Hepatocyte (in vitro differentiated cells): ENCODE measurements around the gene CYB561D2. TPM values are rescaled to one million over a fixed set of nuclear protein-coding genes. Genes with fewer than 3 reads are reported as not detected.

Source experiments
- DNase-seq: peaks from one replicate; pipeline ENCODE4 v3.0.0-alpha.2; 2016; ENCODE audit warnings: low spot score
- H2AFZ ChIP-seq: fragments of 200-600 bp; sonication (generic); 2 replicates; pipeline ENCODE4 v1.6.0; 2016; ENCODE audit warnings: antibody characterized with exemption, mild to moderate bottlenecking
- H3K27ac ChIP-seq: fragments of 200-600 bp; sonication (generic); 2 replicates; pipeline ENCODE4 v1.5.1; 2016; ENCODE audit warnings: mild to moderate bottlenecking
- H3K27me3 ChIP-seq: fragments of 200-600 bp; sonication (generic); 2 replicates; pipeline ENCODE4 v1.6.1; 2016
- H3K36me3 ChIP-seq: fragments of 200-600 bp; sonication (generic); replicated peaks from 2 replicates; pipeline ENCODE4 v1.5.1; 2016; ENCODE audit warnings: low read depth; ENCODE audit not compliant: insufficient read depth
- H3K4me1 ChIP-seq: fragments of 200-600 bp; sonication (generic); 2 replicates; pipeline ENCODE4 v1.5.1; 2016; ENCODE audit warnings: mild to moderate bottlenecking, moderate library complexity; ENCODE audit not compliant: insufficient read depth
- H3K4me2 ChIP-seq: fragments of 200-600 bp; sonication (generic); 2 replicates; pipeline ENCODE4 v1.6.0; 2016
- H3K4me3 ChIP-seq: fragments of 200-600 bp; sonication (generic); 2 replicates; pipeline ENCODE4 v1.5.1; 2016; ENCODE audit warnings: mild to moderate bottlenecking
- H3K79me2 ChIP-seq: fragments of 200-600 bp; sonication (generic); 2 replicates; pipeline ENCODE4 v1.6.0; 2017; ENCODE audit warnings: mild to moderate bottlenecking
- H3K9me2 ChIP-seq: fragments of 200-600 bp; sonication (generic); replicated peaks from 2 replicates; pipeline ENCODE4 v1.6.0; 2017; ENCODE audit warnings: mild to moderate bottlenecking; ENCODE audit not compliant: insufficient read depth
- H3K9me3 ChIP-seq: fragments of 200-600 bp; sonication (generic); 2 replicates; pipeline ENCODE4 v1.5.1; 2016; ENCODE audit warnings: low read depth, mild to moderate bottlenecking
- H4K20me1 ChIP-seq: fragments of 200-600 bp; sonication (generic); 2 replicates; pipeline ENCODE4 v1.6.0; 2016; ENCODE audit warnings: mild to moderate bottlenecking; ENCODE audit not compliant: insufficient read depth, poor library complexity, severe bottlenecking
- CTCF ChIP-seq: fragments of 200-600 bp; sonication (generic); IDR thresholded peaks from 2 replicates; pipeline ENCODE4 v1.5.1; 2016; ENCODE audit warnings: antibody characterized with exemption, mild to moderate bottlenecking; ENCODE audit not compliant: poor library complexity
- EZH2 ChIP-seq: fragments of 200-600 bp; sonication (generic); IDR thresholded peaks from 2 replicates; pipeline ENCODE4 v1.6.1; 2016; ENCODE audit warnings: antibody characterized with exemption, mild to moderate bottlenecking, borderline replicate concordance
- EZH2phosphoT487 ChIP-seq: fragments of 200-600 bp; sonication (generic); IDR thresholded peaks from one replicate; pipeline ENCODE4 v1.6.1; 2018; ENCODE audit warnings: antibody characterized with exemption, mild to moderate bottlenecking, low read depth, moderate library complexity; ENCODE audit not compliant: unreplicated experiment, severe bottlenecking
- WGBS: methylation state at CpG from one replicate; pipeline ENCODE4 v1.1.6; 2016; ENCODE audit warnings: low lambda C conversion rate; ENCODE audit errors: missing lambda C conversion rate; 5-methylcytosine and 5-hydroxymethylcytosine counted together
- polyA plus RNA-seq: library from polyadenylated mRNA; unstranded; fragments of >200 nt; fragmentation: Nextera tagmentation; extraction: Ambion mirVana; gene quantifications from 2 replicates; pipeline ENCODE4 v1.2.1, GENCODE V29; 2016
- total RNA-seq: library from RNA; depleted of rRNA; stranded (reverse); fragments of >200 nt; gene quantifications from 2 replicates; pipeline ENCODE4 v1.2.3, GENCODE V29; 2014

The CYB561D2 gene
- total and polyA plus RNA-seq, 2 experiments from 2014 or later, result 37.3 to 40.5 TPM

- Histone ChIP-seq H2AFZ (no peak overlapping the region), H3K4me2 (no peak overlapping the region), H3K9me2 (no peaks in the 10 kb centered on the region), H3K4me1 (no peaks in the 10 kb centered on the region), H3K36me3 (no peaks in the 10 kb centered on the region), H4K20me1 (no peaks in the 10 kb centered on the region), H3K9me3 (no peaks in the 10 kb centered on the region), H3K27ac (no peak overlapping the region), H3K79me2 (no peaks in the 10 kb centered on the region), H3K27me3 (no peaks in the 10 kb centered on the region), H3K4me3 (no peak overlapping the region)
- DNase-seq, result no peak
- 49% methylated on average over 5 of the region's 5 CpGs for WGBS
- TF ChIP-seq CTCF, result no peak
- no peak for TF ChIP-seq EZH2
- TF ChIP-seq EZH2phosphoT487, result no peak
These were observed 51.4 kb downstream of the CYB561D2 start for GRCh38 chr3:50401978-50402595.

Other genes with a start within 250 kb of the CYB561D2 start
- gene SEMA3F, start 195.5 kb upstream of the CYB561D2 start, total RNA-seq, result 11.8 and 15.5 TPM in 2 replicates
- 13.9 and 16.8 TPM in 2 replicates for gene SEMA3F, start 195.5 kb upstream of the CYB561D2 start, polyA plus RNA-seq
- gene GNAT1, start 159.3 kb upstream of the CYB561D2 start, total RNA-seq, result not detected in 2 replicates
- not detected in 2 replicates for gene GNAT1, start 159.3 kb upstream of the CYB561D2 start, polyA plus RNA-seq
- gene SLC38A3, start 145.6 kb upstream of the CYB561D2 start, total RNA-seq, result 22.6 and 24.7 TPM in 2 replicates
- gene SLC38A3, start 145.6 kb upstream of the CYB561D2 start, polyA plus RNA-seq, result 37.9 and 56.6 TPM in 2 replicates
- gene GNAI2, start 114.7 kb upstream of the CYB561D2 start, total RNA-seq, result 95.0 and 103 TPM in 2 replicates
- 219 and 233 TPM in 2 replicates for gene GNAI2, start 114.7 kb upstream of the CYB561D2 start, polyA plus RNA-seq
- 60.2 and 67.7 TPM in 2 replicates for gene SEMA3B, start 81.7 kb upstream of the CYB561D2 start, total RNA-seq
- 104 and 135 TPM in 2 replicates for gene SEMA3B, start 81.7 kb upstream of the CYB561D2 start, polyA plus RNA-seq
- gene LSMEM2, start 71.8 kb upstream of the CYB561D2 start, total RNA-seq, result 0.20 TPM in 1 of 2 replicates, not detected in the other
- gene LSMEM2, start 71.8 kb upstream of the CYB561D2 start, polyA plus RNA-seq, result 0.39 TPM in 1 of 2 replicates, not detected in the other
- 37.0 and 41.4 TPM in 2 replicates for gene IFRD2, start 58.4 kb upstream of the CYB561D2 start, total RNA-seq
- 71.6 and 76.2 TPM in 2 replicates for gene IFRD2, start 58.4 kb upstream of the CYB561D2 start, polyA plus RNA-seq
- 3.7 and 9.0 TPM in 2 replicates for gene HYAL3, start 51.5 kb upstream of the CYB561D2 start, total RNA-seq
- 5.6 and 7.0 TPM in 2 replicates for gene HYAL3, start 51.5 kb upstream of the CYB561D2 start, polyA plus RNA-seq
- gene NAA80, start 51.5 kb upstream of the CYB561D2 start, total RNA-seq, result 6.7 and 7.1 TPM in 2 replicates
- gene NAA80, start 51.5 kb upstream of the CYB561D2 start, polyA plus RNA-seq, result 17.0 and 19.5 TPM in 2 replicates
- 22.3 and 34.3 TPM in 2 replicates for gene HYAL1, start 47.3 kb upstream of the CYB561D2 start, total RNA-seq
- 5.5 and 11.8 TPM in 2 replicates for gene HYAL1, start 47.3 kb upstream of the CYB561D2 start, polyA plus RNA-seq
- gene HYAL2, start 28.1 kb upstream of the CYB561D2 start, total RNA-seq, result 79.0 and 125 TPM in 2 replicates
- gene HYAL2, start 28.1 kb upstream of the CYB561D2 start, polyA plus RNA-seq, result 63.9 and 75.4 TPM in 2 replicates
- 30.0 and 33.1 TPM in 2 replicates for gene TUSC2, start 22.6 kb upstream of the CYB561D2 start, total RNA-seq
- gene TUSC2, start 22.6 kb upstream of the CYB561D2 start, polyA plus RNA-seq, result 45.6 and 59.0 TPM in 2 replicates
- 11.3 and 13.4 TPM in 2 replicates for gene RASSF1, start 10.0 kb upstream of the CYB561D2 start, total RNA-seq
- gene RASSF1, start 10.0 kb upstream of the CYB561D2 start, polyA plus RNA-seq, result 22.9 and 30.1 TPM in 2 replicates
- 0.20 and 0.44 TPM in 2 replicates for gene ZMYND10, start 5.1 kb upstream of the CYB561D2 start, total RNA-seq
- gene ZMYND10, start 5.1 kb upstream of the CYB561D2 start, polyA plus RNA-seq, result 0.18 and 0.77 TPM in 2 replicates
- gene NPRL2, start 87 bp upstream of the CYB561D2 start, total RNA-seq, result 22.3 and 23.5 TPM in 2 replicates
- 27.0 and 34.6 TPM in 2 replicates for gene NPRL2, start 87 bp upstream of the CYB561D2 start, polyA plus RNA-seq
- 49.3 and 63.0 TPM in 2 replicates for gene TMEM115, start 8.7 kb downstream of the CYB561D2 start, total RNA-seq
- 64.5 and 69.9 TPM in 2 replicates for gene TMEM115, start 8.7 kb downstream of the CYB561D2 start, polyA plus RNA-seq
- gene CACNA2D2, start 152.8 kb downstream of the CYB561D2 start, total RNA-seq, result 0.87 and 1.2 TPM in 2 replicates
- gene CACNA2D2, start 152.8 kb downstream of the CYB561D2 start, polyA plus RNA-seq, result 1.4 and 1.5 TPM in 2 replicates
- 4.7 and 5.6 TPM in 2 replicates for gene C3orf18, start 216.9 kb downstream of the CYB561D2 start, total RNA-seq
- 2.9 and 6.1 TPM in 2 replicates for gene C3orf18, start 216.9 kb downstream of the CYB561D2 start, polyA plus RNA-seq
- 18.5 and 18.6 TPM in 2 replicates for gene HEMK1, start 218.7 kb downstream of the CYB561D2 start, total RNA-seq
- 21.8 and 27.2 TPM in 2 replicates for gene HEMK1, start 218.7 kb downstream of the CYB561D2 start, polyA plus RNA-seq